Measurements from ENCODE around the gene BRINP3. TPM values are rescaled to one million over a fixed set of nuclear protein-coding genes. Genes with fewer than 3 reads are reported as not detected.
"Not testable (repeated sequence)": the region's sequence is repeated elsewhere in the genome, so short reads cannot be mapped to it uniquely, and the experiment has no call there.

The BRINP3 gene
- total RNA-seq = under 1 TPM in 1 of 4 donors, not detected in 3; 0.19 TPM

GRCh38 chr1:190477762-190478148 is at the start of gene BRINP3:
Gene BRINP3 (minus strand): TSS chr1:190477864.
- no peak for TF ChIP-seq CTCF (IDR thresholded peaks at IDR 0.05)
- ATAC-seq (ENCODE audit: low FRiP score) (no peak), DNase-seq (ENCODE audit: low spot score) (no peak)

DNA sequence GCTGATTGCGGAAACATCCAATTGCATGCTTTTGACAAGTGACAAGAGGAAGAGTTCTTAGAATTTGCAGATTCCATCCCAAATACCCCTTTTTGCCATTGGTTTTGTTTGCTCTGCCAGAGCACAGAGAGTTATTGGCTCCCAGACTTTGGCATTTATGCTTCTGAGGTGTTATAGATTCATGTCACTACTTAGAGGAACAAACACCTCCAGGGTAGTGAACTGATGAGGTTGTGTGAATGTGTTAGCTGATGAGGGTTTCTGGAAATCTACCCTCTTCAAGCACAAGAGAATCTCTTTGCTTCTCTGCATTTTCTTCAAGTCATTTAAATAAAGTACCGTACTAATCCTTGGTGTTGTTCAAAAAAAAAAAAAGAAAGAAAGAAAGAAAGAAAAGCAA is 33.9 kb upstream of the BRINP3 start:
- no peak for TF ChIP-seq CTCF (IDR thresholded peaks at IDR 0.05)
- DNase-seq (ENCODE audit: low spot score) = no peak
- no peak for ATAC-seq (ENCODE audit: low FRiP score)

DNA sequence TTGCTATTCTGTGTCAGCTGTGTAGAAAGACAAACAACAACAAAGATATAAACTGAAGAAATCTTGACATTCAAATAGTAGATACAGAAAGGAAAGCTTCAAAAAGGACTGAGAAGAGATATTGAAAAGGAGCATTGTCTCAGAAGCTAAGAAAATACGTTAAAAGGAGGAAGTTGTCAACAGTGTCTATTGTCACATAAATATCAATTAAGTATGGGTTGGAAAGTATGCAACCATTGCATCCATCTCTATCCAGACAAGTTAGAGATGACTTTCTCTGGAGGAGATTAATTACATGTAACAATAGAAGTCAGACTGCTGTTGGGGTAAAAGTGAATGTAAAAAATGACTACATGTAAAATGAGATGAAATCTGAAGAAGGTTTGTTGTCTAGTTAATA is 29.7 kb upstream of the BRINP3 start:
- no peak for TF ChIP-seq CTCF (IDR thresholded peaks at IDR 0.05)
- no peak for DNase-seq (ENCODE audit: low spot score)
- ATAC-seq (ENCODE audit: low FRiP score) = no peak

DNA sequence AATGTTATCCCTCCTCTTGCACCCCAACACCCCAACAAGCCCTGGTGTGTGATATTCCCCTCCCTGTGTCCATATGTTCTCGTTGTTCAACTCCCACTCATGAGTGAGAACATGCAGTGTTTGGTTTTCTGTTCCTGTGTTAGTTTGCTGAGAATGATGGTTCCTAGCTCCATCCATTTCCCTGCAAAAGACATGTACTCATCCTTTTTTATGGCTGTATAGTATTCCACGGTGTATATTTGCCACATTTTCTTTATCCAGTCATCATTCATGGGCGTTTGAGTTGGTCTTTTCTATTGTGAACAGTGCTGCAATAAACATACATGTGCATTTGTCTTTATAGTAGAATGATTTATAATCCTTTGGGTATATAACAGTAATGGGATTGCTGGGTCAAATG is 26.9 kb upstream of the BRINP3 start:
- DNase-seq (ENCODE audit: low spot score); ATAC-seq (ENCODE audit: low FRiP score): not testable (repeated sequence)

DNA sequence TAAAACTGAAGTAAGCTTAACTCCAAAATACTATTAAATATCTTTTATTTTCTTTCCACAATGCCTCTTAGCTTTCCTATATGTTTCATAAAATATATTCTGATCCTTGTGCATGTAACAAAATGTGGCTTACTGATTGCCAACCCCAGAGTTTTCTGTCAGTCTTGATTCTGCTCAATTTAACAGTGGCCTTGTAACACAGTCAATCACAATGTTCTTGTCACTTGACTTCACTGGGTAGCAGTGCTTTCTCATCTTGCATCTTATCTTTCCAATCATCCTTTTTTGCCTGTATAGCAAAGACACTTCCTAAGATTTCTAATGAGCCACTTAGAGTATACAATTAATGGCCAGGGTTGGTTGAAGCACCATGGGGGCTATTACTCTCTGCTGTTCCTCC is 19.9 kb upstream of the BRINP3 start:
- no peak for ATAC-seq (ENCODE audit: low FRiP score)
- TF ChIP-seq CTCF (IDR thresholded peaks at IDR 0.05) = no peak
- DNase-seq (ENCODE audit: low spot score) = no peak

DNA sequence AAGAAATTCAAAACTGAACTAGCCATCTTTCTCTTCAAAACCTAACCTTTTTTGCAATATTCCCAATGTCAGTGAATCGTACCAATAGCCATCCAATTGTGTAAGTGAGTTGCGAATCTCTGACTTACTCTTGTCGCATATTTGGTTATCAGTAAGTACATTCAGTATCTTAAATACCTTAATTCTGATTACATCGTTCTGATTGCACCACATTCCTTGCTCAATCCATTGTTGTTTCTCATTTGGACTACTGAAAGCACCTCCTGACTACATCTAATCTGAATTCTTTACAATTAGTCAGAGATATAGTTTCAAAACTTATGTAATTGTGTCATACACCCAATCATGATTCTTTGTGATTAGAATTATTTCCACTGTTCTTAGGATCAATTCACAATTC is 16.8 kb upstream of the BRINP3 start:
- no peak for TF ChIP-seq CTCF (IDR thresholded peaks at IDR 0.05)
- DNase-seq (ENCODE audit: low spot score) (no peak), ATAC-seq (ENCODE audit: low FRiP score) (no peak)

DNA sequence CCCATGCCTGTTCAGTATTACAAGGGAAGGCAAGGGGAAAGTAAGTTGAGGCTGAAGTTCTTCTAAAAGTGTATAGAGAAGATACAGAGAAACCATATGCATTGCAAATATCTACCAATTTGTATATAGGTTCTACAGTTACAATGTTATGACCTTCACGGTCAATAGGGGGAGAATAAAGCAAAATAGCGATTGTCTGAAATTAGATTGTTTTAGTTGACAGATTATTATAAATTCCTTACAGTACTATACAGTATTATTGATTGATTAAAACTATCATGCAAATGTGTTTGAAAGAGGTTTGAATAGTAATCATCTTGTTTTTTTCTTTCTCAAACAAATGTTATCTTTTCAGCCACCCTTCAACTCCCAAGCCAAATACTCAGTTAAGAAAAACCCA is 13.7 kb upstream of the BRINP3 start:
- no peak for ATAC-seq (ENCODE audit: low FRiP score)
- no peak for DNase-seq (ENCODE audit: low spot score)
- TF ChIP-seq CTCF (IDR thresholded peaks at IDR 0.05) = no peak

DNA sequence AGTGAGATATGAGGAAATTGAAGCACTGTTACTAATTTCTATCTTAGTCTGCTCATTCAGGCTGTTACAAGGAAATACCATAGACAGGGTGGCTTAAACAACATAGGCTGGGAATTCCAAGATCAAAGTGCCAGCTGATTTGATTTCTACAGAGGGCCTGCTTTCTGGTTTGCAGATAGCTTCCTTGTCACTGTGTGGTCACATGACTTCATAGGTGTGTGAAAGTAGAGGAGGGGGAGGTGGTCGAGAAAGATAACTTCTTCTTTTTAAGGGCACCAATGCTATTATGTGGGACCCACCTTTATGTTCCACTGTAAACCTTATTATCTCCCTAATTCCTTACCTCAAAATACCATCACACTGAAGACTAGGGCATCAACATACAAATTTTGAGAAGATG is 6.4 kb upstream of the BRINP3 start:
- TF ChIP-seq CTCF (IDR thresholded peaks at IDR 0.05) = no peak
- DNase-seq (ENCODE audit: low spot score) = no peak

More for the DNA sequence above, 6.4 kb upstream of the BRINP3 start:
- ATAC-seq (ENCODE audit: low FRiP score) = no peak
